Neural progenitor cell (in vitro differentiated cells): Measurements from ENCODE around the gene BTG2. TPM values are rescaled to one million over a fixed set of nuclear protein-coding genes. Genes with fewer than 3 reads are reported as not detected.

Experiments
- DNase-seq: peaks from one replicate; pipeline ENCODE4 v3.0.0-alpha.2; 2016; ENCODE audit warnings: low spot score
- H2AFZ ChIP-seq: fragments of 200-600 bp; sonication (generic); replicated peaks from 2 replicates; pipeline ENCODE4 v1.6.1; 2016; ENCODE audit warnings: antibody characterized with exemption
- H3F3A ChIP-seq: fragments of 200-600 bp; sonication (generic); 2 replicates; pipeline ENCODE4 v1.6.1; 2016; ENCODE audit warnings: antibody characterized with exemption, low read depth
- H3K27ac ChIP-seq: fragments of 200-600 bp; sonication (generic); 2 replicates; pipeline ENCODE4 v1.5.1; 2016; ENCODE audit warnings: mild to moderate bottlenecking
- H3K27me3 ChIP-seq: fragments of 200-600 bp; sonication (generic); 2 replicates; pipeline ENCODE4 v1.6.1; 2016; ENCODE audit warnings: mild to moderate bottlenecking, moderate library complexity
- H3K36me3 ChIP-seq: fragments of 200-600 bp; sonication (generic); 2 replicates; pipeline ENCODE4 v1.5.1; 2016
- H3K4me1 ChIP-seq: fragments of 200-600 bp; sonication (generic); 2 replicates; pipeline ENCODE4 v1.6.1; 2016; ENCODE audit warnings: mixed run types
- H3K4me2 ChIP-seq: fragments of 200-600 bp; sonication (generic); 2 replicates; pipeline ENCODE4 v1.6.1; 2016
- H3K4me3 ChIP-seq: fragments of 200-600 bp; sonication (generic); 2 replicates; pipeline ENCODE4 v1.5.1; 2016
- H3K79me2 ChIP-seq: fragments of 200-600 bp; sonication (generic); 2 replicates; pipeline ENCODE4 v1.6.1; 2016; ENCODE audit warnings: low read depth
- H3K9ac ChIP-seq: fragments of 200-600 bp; sonication (generic); 2 replicates; pipeline ENCODE4 v1.6.1; 2016
- H3K9me3 ChIP-seq: fragments of 200-600 bp; sonication (generic); 2 replicates; pipeline ENCODE4 v1.5.1; 2016; ENCODE audit warnings: low read depth
- H4K20me1 ChIP-seq: fragments of 200-600 bp; sonication (generic); 2 replicates; pipeline ENCODE4 v1.6.1; 2016; ENCODE audit warnings: low read depth
- H3K27ac Mint-ChIP-seq: 3 replicates; pipeline ENCODE4 v1.8.0; 2021; ENCODE audit warnings: mixed read lengths
- H3K27me3 Mint-ChIP-seq: 2 replicates; pipeline ENCODE4 v1.8.0; 2022; ENCODE audit warnings: low read depth, mild to moderate bottlenecking, inconsistent platforms, moderate library complexity, mixed read lengths; ENCODE audit not compliant: insufficient read depth
- H3K36me3 Mint-ChIP-seq: 3 replicates; pipeline ENCODE4 v1.8.0; 2021; ENCODE audit warnings: mixed read lengths
- H3K4me1 Mint-ChIP-seq: 3 replicates; pipeline ENCODE4 v1.8.0; 2021; ENCODE audit warnings: mixed read lengths
- H3K4me3 Mint-ChIP-seq: 3 replicates; pipeline ENCODE4 v1.8.0; 2021; ENCODE audit warnings: mild to moderate bottlenecking, moderate library complexity, mixed read lengths
- H3K9me3 Mint-ChIP-seq: 3 replicates; pipeline ENCODE4 v1.8.0; 2020; ENCODE audit warnings: mixed read lengths
- EZH2 ChIP-seq: fragments of 200-600 bp; sonication (generic); IDR thresholded peaks from 2 replicates; pipeline ENCODE4 v1.6.1; 2017; ENCODE audit warnings: antibody characterized with exemption, mild to moderate bottlenecking, moderate library complexity
- EZH2phosphoT487 ChIP-seq: fragments of 200-600 bp; sonication (generic); IDR thresholded peaks from 2 replicates; pipeline ENCODE4 v1.6.1; 2017; ENCODE audit warnings: antibody characterized with exemption
- total RNA-seq: library from RNA; depleted of rRNA; stranded (reverse); fragments of >200 nt; gene quantifications from 2 replicates; pipeline ENCODE4 v1.2.3, GENCODE V29; 2015; ENCODE audit warnings: low replicate concordance
- TF ChIP-seq, protein P1 (sequence below): fragments of 200-600 bp; sonication (generic); IDR thresholded peaks from 2 replicates; pipeline ENCODE4 v1.5.1; 2017; ENCODE audit warnings: antibody characterized with exemption, mild to moderate bottlenecking

Gene BTG2
- total RNA-seq, 1 donor from 2014 or later: 26.5 TPM

DNA sequence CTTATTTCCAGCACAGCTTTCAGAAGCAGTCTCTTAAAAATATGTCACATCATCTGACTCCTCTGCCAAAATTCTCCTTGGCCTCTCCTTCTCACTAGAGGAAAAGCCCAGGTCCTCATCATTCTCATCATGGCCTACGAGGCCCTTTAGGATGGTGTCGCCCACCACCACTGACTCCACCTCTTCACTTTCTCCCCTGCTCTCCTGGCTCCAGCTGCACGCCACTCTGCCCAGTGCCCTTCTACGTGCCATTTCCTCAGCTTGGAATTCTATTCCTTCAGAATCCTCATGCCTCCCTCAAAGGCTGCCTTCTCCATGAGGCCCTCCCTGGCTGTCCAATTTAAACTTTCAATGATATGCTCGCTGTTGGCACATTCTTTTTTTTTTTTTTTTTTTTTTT lies 25.3 kb upstream of the BTG2 start:
- H3K27me3 ChIP-seq: no peaks in the 10 kb centered on the region
- Mint-ChIP-seq H3K4me3 (no peak overlapping the region), H3K27ac (peak overlapping the region; percentile 61), H3K9me3 (no peaks in the 10 kb centered on the region), H3K4me1 (peaks cover 46% of the 10 kb centered on the region), H3K36me3 (no peaks in the 10 kb centered on the region), H3K27me3 (peaks cover 13% of the 10 kb centered on the region)
- H3K4me1 ChIP-seq: peaks cover 19% of the 10 kb centered on the region
- no peak overlapping the region for H3K27ac ChIP-seq
- H3K4me3 ChIP-seq: no peak overlapping the region
- TF ChIP-seq, protein P1, sequence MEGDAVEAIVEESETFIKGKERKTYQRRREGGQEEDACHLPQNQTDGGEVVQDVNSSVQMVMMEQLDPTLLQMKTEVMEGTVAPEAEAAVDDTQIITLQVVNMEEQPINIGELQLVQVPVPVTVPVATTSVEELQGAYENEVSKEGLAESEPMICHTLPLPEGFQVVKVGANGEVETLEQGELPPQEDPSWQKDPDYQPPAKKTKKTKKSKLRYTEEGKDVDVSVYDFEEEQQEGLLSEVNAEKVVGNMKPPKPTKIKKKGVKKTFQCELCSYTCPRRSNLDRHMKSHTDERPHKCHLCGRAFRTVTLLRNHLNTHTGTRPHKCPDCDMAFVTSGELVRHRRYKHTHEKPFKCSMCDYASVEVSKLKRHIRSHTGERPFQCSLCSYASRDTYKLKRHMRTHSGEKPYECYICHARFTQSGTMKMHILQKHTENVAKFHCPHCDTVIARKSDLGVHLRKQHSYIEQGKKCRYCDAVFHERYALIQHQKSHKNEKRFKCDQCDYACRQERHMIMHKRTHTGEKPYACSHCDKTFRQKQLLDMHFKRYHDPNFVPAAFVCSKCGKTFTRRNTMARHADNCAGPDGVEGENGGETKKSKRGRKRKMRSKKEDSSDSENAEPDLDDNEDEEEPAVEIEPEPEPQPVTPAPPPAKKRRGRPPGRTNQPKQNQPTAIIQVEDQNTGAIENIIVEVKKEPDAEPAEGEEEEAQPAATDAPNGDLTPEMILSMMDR: no peak
- no peak for TF ChIP-seq EZH2phosphoT487
- TF ChIP-seq EZH2: no peak
- no peak for DNase-seq
- no peaks in the 10 kb centered on the region for H4K20me1 ChIP-seq
- H3K36me3 ChIP-seq: no peaks in the 10 kb centered on the region
- H2AFZ ChIP-seq: no peak overlapping the region
- no peaks in the 10 kb centered on the region for H3K79me2 ChIP-seq
- no peaks in the 10 kb centered on the region for H3K9me3 ChIP-seq
- H3K9ac ChIP-seq: no peak overlapping the region
- no peaks in the 10 kb centered on the region for H3F3A ChIP-seq
- no peak overlapping the region for H3K4me2 ChIP-seq

DNA sequence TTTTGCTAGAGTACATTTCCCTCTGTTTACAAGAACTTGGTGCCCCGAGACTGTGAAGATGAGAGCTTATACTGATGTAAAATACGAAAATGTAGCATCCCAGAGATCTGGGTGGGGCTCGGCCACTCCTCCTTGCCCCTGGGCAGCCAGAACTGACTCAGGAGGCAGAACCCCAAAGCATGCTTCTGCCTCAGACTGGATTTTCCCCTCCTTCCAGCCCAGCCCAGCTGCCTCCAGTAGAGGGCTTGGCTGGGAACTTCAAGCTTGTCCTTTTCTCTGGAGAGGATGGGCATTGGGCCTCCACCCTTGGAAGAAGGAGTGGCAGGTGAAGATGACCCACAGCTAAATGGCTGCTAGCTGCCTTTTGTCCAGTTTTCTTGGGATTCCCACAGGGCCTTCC lies 24.3 kb upstream of the BTG2 start:
- Histone ChIP-seq H3K79me2 (no peaks in the 10 kb centered on the region), H2AFZ (no peak overlapping the region), H3K36me3 (no peaks in the 10 kb centered on the region), H3K4me3 (no peak overlapping the region), H3K27me3 (no peaks in the 10 kb centered on the region), H3F3A (peaks cover 1% of the 10 kb centered on the region), H3K4me2 (no peak overlapping the region), H3K9me3 (no peaks in the 10 kb centered on the region), H3K9ac (no peak overlapping the region), H4K20me1 (no peaks in the 10 kb centered on the region), H3K27ac (no peak overlapping the region), H3K4me1 (peaks cover 23% of the 10 kb centered on the region)
- no peak for DNase-seq
- no peak overlapping the region for H3K27ac Mint-ChIP-seq
- H3K9me3 Mint-ChIP-seq: no peaks in the 10 kb centered on the region
- TF ChIP-seq EZH2 (no peak), EZH2phosphoT487 (no peak)
- TF ChIP-seq, protein P1: peak; percentile 4
- no peaks in the 10 kb centered on the region for H3K36me3 Mint-ChIP-seq
- no peak overlapping the region for H3K4me3 Mint-ChIP-seq
- H3K4me1 Mint-ChIP-seq: peaks cover 40% of the 10 kb centered on the region
- peaks cover 10% of the 10 kb centered on the region for H3K27me3 Mint-ChIP-seq

DNA sequence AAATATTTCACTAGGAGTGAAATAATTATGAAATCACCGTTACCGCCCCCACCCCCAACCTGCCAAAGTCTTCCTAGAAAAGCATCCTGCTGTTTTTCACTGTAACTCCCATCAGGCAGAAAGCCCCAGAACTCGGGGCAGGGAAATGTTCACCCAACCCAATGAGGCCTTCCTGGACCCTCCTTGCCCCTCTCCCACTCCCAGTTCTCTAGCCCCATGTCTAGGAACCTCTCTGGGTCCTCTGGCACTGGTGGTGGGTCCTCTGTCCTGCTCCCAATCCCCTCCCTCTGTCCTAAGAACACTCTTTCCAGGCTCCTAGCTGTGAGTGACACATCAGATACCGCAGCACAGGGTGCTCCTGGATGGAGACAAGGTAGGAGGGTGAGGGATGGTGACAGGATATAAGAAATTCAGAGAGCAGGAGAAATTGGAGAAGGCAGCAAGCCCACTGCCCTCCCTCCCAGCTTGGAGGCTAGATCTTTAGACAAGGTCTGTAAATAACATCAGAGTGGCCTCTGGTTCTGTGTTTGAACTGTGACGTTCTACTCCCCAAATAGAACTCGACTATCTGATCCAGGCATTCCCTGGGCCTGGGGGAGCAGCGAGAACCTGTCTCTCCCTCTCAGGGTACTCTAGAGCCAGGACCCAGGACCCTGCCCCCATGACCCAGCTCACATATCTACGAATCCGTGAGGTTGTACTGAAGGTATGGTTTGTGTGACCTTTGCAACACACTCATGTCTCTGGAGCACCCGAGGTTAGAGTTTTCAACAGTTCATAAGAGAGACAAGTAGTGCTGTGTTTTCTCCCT lies 23.3 kb upstream of the BTG2 start:
- no peaks in the 10 kb centered on the region for H3K9me3 Mint-ChIP-seq
- Histone ChIP-seq H3K27me3 (no peaks in the 10 kb centered on the region), H3K9ac (no peak overlapping the region), H3K4me3 (no peak overlapping the region), H3K4me1 (peaks cover 32% of the 10 kb centered on the region), H3F3A (peaks cover 12% of the 10 kb centered on the region), H3K9me3 (no peaks in the 10 kb centered on the region), H2AFZ (no peak overlapping the region), H3K79me2 (no peaks in the 10 kb centered on the region), H3K4me2 (no peak overlapping the region), H3K36me3 (no peaks in the 10 kb centered on the region), H4K20me1 (no peaks in the 10 kb centered on the region), H3K27ac (no peak overlapping the region)
- DNase-seq: no peak
- TF ChIP-seq EZH2phosphoT487: no peak
- TF ChIP-seq, protein P1: no peak
- no peak for TF ChIP-seq EZH2
- H3K36me3 Mint-ChIP-seq: no peaks in the 10 kb centered on the region
- H3K4me3 Mint-ChIP-seq: no peak overlapping the region
- peak overlapping the region; percentile 90 for H3K27ac Mint-ChIP-seq
- H3K4me1 Mint-ChIP-seq: peaks cover 51% of the 10 kb centered on the region
- peaks cover 10% of the 10 kb centered on the region for H3K27me3 Mint-ChIP-seq
